AG20443 (cell line): ENCODE results near the gene PHF23.
"Not testable (repeated sequence)": the region's sequence is repeated elsewhere in the genome, so short reads cannot be mapped to it uniquely, and the experiment has no call there.

Experiments
- DNase-seq: peaks from one replicate; pipeline ENCODE4 v3.0.0; 2012; ENCODE audit warnings: low spot score, mixed read lengths

The PHF23 gene

GRCh38 chr17:7258731-7259554 lies 19.7 kb upstream of the PHF23 start:
- no peak for DNase-seq

DNA sequence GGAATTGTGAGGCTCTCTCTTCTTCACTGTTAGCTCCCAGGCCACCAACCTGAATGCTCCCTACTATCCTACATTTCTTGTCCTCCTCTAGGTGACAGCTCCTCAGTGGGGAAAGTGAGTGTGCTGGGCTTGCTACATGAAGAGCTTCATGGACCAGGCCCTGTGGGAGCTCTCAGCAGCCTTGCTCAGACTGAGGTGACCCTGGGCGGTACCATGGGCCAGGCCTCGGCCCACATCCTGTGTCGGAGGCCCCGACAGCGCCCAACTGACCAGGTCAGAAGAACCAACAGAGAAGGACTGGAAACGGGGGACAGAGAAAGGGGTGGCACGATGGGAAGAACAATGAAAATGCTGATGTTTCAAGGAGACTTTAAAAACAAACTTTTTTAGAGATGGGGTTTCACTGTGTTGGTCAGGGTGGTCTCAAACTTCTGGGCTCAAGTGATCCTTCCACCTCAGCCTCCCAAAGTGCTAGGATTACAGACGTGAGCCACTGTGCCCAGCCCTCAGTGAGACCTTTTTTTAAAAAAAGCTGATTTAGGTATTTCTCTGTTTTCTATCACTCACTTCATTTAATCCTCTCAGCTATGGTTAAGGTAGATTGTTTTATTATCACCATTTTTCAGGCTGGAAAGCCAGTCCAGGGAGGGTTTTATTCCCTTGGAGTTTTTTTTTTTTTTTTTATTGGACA lies 17.7 kb upstream of the PHF23 start:
- DNase-seq = no peak

- no peak for DNase-seq
Observed at GRCh38 chr17:7254511-7254910, 15.3 kb upstream of the PHF23 start.

DNA sequence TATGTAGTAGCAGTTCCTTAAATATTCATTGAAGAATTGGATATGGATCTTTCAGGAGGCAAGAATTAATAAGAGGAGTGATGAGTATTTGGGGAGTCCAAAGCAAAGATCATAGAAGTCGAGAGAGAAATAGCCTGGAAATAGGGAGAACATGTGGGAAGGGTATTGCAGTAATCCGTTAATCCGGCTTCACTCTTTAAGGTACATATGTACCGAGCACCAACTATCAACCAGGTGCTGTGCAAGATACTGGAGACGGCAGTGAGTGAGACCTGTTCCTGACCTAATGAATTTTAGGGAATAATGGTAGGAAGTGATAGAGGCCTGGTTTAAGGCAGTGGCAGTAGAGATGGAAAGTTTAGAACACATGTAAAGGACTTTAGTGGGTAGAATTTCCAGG lies 13.8 kb upstream of the PHF23 start:
- DNase-seq = no peak

DNA sequence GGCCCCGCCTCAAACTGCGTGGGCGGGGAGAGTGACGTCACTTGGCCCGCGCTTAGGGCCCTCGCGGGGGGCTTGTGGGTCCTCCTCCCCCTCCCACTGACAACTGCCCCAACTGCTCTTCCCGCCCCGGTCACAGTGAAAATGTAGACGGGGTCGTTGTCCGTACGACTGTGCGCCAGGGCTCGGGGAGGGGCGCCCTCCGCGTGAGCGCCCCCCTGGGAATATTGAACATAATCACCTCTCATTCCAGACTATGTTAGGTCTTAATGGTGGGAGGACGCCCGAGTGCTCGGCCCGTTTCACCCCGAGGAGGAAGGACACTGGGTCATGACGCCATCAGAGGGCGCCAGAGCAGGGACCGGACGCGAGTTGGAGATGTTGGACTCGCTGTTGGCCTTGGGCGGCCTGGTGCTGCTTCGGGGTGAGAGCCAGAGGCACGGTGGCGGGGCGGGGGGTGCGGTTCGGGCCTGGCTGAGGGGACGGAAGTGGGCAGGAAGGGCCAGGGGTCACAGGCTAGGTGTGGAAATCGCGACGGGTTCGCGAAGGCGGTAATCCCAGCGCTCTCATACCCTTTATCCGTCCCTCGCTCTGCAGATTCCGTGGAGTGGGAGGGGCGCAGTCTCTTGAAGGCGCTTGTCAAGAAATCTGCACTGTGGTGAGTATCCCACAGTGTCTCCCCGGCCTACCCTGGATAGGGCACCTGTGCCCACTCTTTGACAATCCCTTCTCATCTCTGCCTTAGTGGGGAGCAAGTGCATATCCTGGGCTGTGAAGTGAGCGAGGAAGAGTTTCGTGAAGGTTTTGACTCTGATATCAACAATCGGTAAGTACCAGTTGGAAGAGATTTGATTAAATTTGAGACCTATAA lies 13.2 kb upstream of the PHF23 start, which contains the start of gene ELP5:
ELP5 (plus strand) TSS at position 40 of the 868 bp plus-strand sequence; CDS start at position 376, 336 bp downstream.
- peak; percentile 92 for DNase-seq

DNA sequence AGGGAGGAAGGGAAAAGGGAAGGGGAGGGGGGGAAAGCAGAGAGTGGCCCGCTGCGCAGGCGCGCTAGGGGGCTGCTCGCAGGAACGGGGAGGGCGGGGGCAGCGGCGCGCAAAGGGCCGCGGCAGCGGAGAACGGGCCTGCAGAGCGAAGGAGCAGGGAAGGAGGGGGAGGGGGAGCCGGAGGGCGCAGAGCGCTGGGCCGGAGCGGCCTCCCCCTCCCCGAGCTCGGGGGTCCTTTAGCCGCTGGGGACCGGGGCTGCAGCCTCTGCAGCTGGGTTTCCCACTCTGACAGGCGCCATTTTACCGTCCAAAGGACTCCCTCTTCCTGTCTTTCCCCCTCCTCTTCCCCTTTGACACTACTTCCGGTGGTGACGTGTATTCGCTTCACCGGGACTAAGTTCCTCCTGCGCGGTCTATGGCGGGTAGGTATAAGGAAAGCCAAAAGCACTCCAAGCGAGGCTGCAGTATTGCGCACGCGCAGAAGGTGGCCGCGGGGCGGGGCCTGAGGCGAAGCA lies 12.5 kb upstream of the PHF23 start, which contains the start of gene CTDNEP1:
CTDNEP1 (minus strand) TSS at position 74 of the 515 bp plus-strand sequence. CDS start 438 bp downstream, outside the sequence.
- peak; percentile 96 for DNase-seq

GRCh38 chr17:7250695-7251627 lies 11.7 kb upstream of the PHF23 start:
- no peak for DNase-seq

DNA sequence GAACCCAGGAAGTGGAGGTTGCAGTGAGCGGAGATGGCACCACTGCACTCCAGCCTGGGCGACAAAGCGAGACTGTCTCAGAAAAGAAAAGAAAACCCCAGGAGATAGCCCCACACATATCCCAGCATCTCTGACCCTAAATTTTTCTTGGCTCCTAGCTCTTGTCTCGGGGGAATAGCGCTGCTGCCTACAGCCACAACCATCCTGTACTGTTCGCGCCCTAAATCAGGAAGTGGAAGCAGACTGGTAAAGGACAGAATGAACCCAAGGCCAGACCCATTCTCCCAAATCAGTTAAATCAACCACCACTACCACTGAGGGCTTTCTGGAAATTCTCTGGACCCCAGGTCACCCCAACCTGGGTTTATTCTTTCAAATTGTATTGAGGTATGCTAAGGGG lies 10.6 kb upstream of the PHF23 start:
- no peak for DNase-seq

- no peak for DNase-seq
Observed at GRCh38 chr17:7249214-7249613, 10.0 kb upstream of the PHF23 start.

- DNase-seq = no peak
Observed at GRCh38 chr17:7248796-7249195, 9.5 kb upstream of the PHF23 start.

GRCh38 chr17:7246779-7247178 lies 7.5 kb upstream of the PHF23 start:
- DNase-seq = no peak

DNA sequence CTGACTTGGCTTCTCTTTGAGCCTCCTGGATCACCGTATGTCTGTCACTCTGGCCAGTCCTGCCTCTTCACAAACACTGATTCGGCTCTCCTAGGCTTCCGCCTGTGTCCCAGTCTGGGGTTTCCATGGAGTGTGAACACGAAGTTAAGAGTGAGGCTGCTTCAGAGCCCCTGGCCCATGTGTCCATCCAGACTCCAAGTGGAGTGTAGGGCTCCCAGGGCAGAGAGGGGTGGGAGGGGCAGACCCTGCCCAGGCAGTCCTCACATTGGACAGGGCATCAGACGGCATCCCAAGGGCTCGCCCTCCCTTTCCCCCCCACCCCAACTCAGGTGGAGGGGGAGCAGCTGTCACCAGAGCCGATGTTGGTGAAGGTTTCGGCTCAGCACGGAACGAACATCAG lies 4.6 kb upstream of the PHF23 start:
- DNase-seq = not testable (repeated sequence)

DNA sequence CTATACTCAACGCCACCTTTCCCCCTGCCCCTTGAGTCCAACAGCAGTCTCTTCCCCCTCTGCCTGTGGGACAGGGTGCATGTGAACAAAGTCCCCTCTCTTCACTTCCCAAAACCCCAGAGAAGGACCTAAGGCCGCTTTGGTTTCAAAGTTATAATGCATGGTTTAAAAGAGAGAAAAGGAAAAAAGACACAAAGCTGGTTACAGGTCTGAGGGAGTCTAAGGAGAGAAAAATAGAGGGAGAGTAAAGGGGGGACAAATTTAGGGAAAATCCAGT lies 4.1 kb upstream of the PHF23 start:
- no peak for DNase-seq

GRCh38 chr17:7242717-7243452 lies 3.6 kb upstream of the PHF23 start:
- peak; percentile 91 for DNase-seq

GRCh38 chr17:7241783-7242716 lies 2.8 kb upstream of the PHF23 start, which contains the start of gene GABARAP:
TSS of gene GABARAP (minus strand) at chr17:7242449. CDS start at chr17:7242330, 119 bp downstream.
- peak; percentile 87 for DNase-seq

GRCh38 chr17:7241090-7241733 lies 2.0 kb upstream of the PHF23 start:
- no peak for DNase-seq

DNA sequence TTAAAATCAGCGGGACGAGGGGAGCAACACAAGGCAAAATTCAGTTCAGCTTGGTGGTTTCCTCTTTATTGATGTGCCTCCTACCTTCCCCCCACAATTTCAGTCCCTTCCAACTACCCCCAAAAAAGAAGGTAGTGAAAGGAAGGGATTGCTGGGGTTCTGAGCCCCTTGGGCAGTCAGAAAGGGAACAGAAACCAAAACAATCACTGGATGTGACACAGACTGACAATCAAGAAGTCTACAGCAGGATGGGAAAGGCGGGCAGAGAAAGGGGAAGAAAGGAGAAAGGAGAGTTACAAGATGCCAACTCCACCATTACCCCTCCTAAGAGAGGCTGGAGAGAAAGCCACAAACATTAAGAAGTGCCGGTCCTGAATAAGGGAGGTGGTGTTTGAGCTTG lies 1.1 kb upstream of the PHF23 start:
- no peak for DNase-seq

- no peak for DNase-seq
Observed at GRCh38 chr17:7238420-7239090, 702 bp downstream of the PHF23 start.
